ENCODE measurements around the gene ITPR1.

DNA sequence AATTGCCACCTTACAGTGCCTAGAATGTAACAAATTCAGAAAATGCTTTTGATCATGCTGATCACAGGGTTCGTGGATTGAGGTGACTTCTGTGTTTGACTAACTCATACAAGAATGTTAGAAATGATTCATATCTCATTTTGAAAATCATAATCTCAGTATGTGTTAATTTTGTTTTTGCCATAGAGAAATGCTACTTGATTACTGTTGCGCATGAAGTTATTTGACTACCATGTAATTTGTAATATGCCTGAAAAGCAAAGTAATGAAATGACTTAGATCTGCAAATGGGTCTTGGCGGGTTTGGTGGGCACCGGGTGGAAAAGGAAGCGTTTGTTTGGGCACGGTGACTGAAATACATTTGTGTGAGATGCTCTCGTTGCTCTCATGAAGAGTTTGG, 312.5 kb downstream of the ITPR1 start:
- TF ChIP-seq, protein P1, sequence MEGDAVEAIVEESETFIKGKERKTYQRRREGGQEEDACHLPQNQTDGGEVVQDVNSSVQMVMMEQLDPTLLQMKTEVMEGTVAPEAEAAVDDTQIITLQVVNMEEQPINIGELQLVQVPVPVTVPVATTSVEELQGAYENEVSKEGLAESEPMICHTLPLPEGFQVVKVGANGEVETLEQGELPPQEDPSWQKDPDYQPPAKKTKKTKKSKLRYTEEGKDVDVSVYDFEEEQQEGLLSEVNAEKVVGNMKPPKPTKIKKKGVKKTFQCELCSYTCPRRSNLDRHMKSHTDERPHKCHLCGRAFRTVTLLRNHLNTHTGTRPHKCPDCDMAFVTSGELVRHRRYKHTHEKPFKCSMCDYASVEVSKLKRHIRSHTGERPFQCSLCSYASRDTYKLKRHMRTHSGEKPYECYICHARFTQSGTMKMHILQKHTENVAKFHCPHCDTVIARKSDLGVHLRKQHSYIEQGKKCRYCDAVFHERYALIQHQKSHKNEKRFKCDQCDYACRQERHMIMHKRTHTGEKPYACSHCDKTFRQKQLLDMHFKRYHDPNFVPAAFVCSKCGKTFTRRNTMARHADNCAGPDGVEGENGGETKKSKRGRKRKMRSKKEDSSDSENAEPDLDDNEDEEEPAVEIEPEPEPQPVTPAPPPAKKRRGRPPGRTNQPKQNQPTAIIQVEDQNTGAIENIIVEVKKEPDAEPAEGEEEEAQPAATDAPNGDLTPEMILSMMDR (IDR thresholded peaks at IDR 0.05; ENCODE audit: low read length) = no peak
- TF ChIP-seq EZH2 (IDR thresholded peaks at IDR 0.05; ENCODE audit: borderline replicate concordance, low read length) = no peak
